ENCODE data around the gene CHD3.

The CHD3 gene

DNA sequence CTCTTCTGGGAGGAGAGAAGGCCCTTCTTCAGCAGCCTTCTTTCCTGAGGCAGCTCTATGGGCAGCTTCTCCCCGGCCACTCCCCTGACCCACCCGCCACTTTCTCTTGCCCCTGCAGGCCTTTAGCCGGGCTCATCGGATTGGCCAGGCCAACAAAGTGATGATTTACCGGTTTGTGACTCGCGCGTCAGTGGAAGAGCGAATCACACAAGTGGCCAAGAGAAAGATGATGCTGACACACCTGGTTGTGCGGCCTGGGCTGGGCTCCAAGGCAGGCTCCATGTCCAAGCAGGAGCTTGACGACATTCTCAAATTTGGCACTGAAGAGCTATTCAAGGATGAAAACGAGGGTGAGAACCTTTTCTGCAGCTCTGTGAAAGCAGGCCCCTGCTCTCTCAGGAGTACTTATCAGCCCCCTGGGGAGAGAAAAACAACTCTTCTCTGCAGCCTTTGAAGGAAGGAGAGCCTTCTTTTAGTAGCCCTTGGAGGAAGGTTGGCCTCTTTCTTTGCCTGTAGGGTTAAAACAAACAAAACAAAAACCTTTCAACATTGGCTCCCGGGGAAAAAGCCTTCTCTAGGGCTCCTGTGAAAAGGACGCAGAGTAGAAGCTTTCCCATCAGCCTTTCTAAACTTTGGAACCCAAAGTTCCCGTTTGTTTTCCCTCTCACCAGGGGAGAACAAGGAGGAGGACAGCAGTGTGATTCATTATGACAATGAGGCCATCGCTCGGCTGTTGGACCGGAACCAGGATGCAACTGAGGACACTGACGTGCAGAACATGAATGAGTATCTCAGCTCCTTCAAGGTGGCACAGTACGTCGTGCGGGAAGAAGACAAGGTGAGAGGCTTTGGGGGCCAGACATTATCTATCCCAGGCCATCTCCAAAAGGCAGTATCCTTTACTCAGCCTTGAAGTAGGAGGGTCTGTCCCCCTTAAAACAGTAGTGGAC is 14.8 kb downstream of the CHD3 start:
- no peak for DNase-seq

DNA sequence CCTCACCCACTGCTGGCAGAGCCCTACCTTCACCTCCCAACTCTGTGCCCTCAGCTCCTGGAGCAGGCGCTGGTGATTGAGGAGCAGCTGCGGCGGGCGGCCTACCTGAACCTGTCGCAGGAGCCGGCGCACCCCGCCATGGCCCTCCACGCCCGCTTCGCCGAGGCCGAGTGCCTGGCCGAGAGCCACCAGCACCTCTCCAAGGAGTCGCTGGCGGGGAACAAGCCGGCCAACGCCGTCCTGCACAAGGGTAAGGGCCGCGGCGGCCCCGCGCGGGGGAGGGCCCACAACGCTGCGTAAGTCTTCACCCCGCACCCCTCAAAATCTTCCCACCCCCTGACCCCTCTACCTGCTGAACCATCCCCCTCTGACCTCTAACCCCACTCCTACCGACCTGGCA is 20.5 kb downstream of the CHD3 start:
- DNase-seq, result no peak

DNA sequence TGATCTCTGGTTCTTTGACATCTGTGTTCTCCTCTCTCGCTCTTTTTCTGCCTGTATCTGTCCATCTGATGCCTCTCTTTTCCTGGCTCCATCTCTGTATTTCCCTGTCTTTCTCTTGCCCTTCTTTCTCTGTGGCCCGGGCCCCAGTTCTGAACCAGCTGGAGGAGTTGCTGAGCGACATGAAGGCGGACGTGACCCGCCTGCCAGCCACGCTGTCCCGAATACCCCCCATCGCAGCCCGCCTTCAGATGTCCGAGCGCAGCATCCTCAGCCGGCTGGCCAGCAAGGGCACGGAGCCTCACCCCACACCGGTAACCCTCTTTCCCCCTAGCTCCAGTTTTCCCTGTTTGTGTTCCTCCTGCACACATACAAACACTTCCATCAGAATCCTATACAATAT is 21.7 kb downstream of the CHD3 start:
- no peak for DNase-seq

DNA sequence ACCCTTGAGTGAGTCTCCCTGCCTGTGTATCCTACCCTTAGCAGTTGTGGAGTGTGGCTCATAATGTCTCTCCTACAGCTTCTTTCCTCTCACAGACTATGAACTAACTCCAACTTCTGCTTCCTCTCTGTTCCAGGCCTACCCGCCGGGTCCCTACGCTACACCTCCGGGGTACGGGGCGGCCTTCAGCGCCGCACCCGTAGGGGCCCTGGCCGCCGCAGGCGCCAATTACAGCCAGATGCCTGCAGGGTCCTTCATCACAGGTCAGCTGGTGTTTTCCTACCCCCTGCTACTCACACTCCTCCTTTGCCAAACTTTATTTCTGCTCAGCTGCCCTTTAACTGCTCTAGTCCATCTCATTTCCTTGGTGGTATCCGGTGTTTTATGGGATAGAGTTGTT is 22.1 kb downstream of the CHD3 start:
- no peak for DNase-seq

DNA sequence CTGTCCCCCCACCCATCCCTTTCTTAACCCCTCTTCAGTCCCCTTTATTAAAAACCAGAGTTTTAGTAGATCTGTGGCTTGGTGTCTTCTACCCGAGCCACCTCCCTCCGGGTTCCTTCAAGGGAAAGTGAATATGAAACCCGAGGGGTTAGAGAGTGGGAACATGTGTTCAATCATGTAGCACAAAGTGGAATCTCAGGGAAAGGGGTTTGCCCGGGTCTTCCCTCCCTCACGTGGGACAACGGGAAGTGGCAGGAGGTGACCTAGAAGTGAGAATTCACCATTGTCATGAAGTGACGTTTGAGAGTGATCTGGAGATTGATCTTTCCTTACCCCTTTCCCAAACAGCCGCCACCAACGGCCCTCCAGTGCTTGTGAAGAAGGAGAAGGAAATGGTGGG is 22.5 kb downstream of the CHD3 start:
- DNase-seq, result no peak

DNA sequence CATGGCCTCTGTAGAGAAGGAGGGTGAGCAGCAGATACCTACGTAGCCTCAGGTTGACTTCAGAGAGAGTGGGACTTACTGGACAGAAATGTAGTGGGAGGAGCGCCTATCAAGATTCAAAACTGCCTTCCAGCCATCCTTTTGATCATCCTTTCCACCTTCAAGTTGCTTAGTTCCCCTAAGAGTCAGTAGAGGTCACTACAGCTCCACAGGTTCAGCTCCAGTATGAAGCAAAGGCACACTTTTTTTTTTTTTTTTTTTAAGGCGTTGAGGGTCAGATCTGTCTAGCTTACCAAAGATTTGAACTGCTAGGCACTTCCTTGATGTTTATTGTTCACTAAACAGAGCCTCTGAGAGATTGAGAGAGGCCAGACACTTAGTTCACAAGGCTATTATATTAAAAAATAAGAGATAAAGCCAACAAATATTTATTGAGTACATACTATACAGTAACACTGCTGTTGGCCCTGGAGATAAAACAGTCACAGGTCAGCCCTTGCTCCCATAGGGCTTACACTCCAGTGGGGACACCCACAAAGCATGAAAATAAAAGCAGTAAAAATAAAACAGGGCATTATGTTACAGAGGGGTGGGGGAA is 24.4 kb downstream of the CHD3 start:
- peak; percentile 15 for DNase-seq

DNA sequence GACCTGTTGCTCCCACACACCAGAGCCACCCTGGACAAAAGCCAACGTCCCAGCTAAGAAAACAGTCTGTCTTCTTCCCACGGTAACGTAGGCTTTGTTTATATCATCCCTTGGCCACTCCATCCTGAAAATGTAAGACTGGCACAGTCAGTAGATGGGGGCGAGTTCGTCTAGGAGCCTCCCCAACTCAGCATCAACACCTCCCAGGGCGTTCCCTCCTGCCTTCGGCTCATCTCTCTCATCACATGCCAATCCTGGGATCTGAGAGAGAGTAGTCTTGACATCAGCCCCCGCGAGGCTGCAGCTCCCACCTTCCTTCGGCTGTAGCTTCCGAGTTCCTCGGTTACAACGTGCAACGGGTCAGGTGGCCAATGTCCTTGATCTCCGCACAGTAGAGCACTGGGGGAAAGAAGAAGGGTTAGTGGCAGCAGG is 26.6 kb downstream of the CHD3 start:
- DNase-seq, result no peak

DNA sequence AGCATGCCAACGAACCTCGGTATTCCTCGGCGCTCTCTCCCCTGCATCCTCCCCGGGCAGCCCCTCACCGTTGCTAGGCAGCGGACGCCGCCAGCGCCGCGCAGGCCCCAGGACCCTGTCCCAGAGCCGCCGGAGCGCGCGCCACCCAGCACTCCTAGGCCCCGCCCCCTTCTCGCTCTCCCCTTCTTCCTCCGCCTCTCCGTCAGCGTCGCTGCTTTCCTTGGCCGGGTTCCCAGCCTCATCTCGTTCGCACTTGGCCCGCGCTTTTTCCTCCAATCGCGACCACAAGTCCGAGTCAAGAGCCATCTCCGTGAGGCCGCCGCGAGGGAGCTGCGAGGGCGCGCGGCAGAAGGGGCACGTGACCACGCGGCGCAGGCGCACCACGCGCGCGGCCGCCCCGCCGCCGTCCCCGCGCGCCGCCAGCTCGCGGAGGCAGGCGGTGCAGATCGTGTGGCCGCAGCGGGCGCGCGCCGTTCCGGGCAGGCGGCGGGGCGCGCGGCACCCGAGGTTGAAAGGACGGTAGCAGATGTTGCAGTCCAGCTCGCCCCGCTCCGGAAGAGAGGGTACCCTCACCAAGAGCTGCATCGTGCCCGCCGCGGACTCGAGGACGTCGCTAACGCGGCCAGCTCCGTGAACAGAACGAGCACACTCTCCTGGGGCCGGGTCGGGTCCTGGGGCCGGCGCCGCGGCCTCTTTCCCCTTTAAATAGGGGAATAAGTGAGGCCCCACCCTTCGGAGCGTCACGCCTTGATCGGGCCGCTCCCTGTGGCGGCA is 27.2 kb downstream of the CHD3 start, which contains the start of gene RNF227:
Gene RNF227, minus strand, starts transcription at position 679 of the 774 bp plus-strand sequence. Its CDS starts 94 bp downstream, at position 585.
- DNase-seq, result peak; percentile 79

DNA sequence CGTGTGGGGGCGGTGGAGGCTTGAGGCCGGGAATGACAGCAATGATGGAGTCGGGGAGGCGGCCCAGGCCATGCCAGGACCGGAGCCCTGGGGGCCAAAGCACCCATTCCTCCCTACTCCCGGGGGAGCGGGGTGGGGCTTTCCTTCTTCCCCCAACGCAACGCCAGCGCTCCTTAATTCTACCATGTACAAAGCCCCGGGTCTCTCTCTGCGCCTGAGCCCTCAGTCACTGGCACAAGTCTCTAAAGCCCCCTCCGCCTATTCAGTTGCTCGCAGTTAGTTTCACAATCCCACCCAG is 27.7 kb downstream of the CHD3 start:
- DNase-seq, result no peak

DNA sequence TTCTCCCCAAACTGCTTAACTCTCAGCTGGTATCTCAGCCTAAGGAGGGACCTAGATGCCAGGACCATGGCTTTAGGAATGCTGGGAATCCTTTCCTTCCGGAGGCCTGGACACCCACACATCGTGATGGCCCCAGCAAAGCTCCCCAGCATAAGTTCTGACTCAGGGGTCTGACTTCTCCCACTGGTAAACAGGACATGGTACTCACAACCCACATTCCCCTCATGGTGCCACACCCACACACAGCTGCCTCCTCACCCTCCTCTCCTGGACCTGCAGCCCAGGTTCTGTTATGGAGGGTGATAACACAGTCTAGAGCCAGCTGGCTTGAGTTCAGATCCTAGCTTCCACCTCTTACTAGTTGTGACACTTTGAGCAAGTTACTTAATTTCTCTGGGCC is 28.2 kb downstream of the CHD3 start:
- no peak for DNase-seq

DNA sequence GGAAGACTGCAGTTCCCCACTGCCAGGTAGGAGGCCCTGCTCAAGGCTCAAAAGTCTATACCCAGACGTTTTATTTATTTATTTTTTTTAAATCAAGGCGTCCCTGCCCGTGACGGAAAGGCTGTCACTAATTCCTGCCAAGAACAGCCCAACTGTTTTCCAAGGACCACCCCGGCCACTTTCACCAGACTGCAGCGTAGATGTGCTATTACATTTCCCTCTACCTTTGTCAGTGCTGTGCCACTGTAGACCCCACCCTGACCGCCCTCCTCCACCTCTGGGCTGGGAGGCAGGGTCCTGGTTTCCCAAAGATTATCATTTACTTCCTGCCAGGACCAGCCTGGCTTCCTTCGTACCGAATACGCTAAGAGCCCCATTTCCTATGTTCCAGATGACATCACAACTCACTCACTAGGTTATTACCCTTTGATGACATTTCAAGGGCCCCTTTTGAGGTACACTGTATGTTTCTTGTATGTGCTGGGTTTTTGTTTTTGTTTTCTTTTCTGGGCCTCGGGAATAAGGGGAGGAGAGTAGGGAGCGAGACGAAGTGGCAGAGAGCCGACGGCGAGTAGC is 33.8 kb downstream of the CHD3 start:
- DNase-seq, result no peak

DNA sequence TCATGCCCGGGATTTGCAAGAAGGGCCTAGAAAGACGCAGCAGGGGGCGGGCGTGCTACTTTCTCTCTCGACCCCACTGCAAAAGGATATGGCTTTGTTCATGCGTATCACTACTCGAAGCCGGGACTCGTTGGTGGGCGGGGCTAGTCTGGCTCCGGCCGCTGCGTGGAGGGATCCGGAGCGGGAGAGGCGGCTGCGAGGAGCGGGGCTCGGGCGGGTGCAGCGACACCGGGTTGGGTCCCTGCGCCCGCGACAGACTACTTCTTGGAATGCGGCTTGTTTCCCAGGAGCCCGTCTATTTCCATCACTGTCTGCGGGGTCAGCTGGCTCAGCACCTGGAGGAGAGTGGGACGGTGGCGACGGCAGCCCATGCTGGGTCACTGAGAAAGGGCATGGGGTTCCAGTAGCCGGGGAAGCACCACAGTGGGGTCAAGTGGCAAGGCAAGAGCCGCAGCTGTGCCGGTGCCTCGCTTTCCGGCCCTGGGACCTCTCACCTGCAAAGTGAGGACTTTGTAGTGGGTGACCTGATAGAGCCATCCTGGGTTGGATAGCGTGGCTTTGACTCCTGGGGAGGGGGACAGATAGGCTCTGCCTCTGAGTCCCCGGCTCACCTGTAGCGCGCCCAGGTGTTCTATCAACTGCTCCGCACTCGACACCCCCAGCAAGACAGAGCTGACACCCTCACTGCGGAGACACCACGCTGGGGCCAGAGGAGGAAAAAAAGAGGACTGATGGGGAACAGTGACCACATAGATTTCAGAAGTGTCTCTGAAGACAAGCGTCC is 34.4 kb downstream of the CHD3 start:
- DNase-seq, result peak; percentile 38

DNA sequence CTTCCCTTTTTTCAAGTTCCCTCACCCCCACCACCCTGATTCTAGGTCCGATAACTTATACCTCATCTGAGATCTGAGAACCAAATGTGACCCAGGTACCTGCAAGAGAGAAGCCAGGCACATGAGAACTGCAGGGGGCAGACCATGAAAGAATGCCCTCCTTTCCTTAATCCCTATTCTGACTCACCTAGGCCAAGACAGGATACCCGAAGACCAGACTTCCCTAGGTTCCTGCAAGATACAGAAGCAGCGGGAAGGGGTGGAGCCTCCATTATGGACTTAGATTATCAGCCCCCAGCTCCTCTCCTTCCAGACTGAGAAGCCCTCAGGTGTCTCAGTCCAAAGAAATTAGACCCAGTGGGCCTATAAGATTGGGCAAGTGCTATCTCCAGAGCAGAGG is 39.0 kb downstream of the CHD3 start:
- DNase-seq, result no peak

DNA sequence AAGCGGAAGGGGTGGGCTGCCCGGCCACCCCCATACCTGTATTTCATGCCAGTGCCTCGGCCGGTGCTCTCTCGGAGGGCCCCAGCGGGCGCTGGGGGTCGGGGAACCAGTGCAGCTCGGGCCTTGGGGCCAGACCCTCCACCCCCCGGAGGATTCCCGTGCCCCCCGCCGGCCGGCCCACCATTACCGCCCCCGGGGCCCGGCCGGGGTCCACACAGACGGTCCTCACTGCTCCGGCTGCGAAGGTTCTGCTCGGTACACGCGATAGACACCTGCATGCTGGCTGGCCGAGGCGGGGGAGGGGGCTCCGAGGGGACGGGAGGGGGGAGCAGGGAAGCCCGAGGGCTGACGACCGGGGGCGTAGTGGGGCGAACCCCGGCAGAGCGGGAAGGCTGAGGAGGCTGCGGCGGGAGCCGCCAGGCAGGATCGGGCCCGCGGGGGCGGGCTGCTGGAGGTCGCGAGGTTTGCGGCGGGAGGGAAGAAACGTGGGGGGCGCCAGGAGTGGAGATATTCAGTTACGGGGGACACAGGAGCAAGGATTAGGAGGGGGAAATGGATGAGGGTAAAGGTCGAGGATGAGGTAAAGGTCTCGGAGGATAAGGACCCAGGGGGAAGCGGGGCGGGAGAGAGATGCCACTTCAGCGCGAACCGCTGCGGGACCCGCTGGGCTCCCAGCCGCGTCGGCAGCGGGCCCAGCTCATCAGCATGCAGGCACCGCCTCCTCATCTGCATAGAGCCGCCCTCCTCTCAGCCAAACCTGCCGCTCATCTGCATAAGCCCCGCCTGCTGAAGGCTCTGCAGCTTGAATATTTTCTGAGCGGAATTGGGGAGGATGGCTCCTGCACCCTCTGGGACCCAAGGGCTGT is 40.8 kb downstream of the CHD3 start, which contains the start of gene KCNAB3:
Gene KCNAB3, minus strand, starts transcription at position 699 of the 866 bp plus-strand sequence. Its CDS starts 421 bp downstream, at position 278.
- no peak for DNase-seq

DNA sequence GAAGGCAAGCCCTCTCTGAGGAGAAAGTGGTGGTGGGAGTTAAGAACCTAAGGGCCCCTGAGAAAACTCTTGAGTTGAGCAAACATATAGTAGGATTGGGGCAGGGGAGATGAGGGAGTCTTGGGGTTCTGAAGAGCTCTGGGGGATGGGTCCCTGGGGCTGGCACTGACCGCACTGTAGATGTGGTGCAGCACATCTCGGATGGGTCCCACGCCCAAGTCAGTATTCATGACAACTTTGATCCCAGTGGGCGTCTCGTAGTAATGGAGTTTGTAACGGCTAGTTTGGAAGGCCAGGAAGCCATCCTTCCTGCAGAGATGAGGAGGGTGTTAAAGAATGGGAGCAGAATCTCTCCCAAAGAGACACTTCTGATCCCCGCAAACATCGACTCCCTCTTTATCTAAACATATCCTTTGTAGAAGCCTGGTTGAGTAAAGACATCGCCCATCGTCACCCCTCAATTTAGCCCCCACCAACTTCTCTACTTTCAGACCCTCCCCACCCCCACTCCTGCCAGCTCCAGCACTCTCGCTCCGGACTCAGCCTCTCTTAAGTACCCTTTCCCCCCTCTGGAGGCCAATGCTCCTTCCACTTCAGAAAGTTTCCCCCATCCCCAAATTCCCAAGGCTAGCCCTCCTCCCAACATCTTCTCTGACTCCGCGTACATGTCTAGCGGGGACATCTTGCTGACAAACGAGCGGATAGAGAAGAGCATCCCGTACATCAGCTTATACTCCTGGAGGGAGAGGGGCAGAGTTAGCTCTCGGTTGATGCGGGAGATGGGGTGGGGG is 42.4 kb downstream of the CHD3 start:
- no peak for DNase-seq

DNA sequence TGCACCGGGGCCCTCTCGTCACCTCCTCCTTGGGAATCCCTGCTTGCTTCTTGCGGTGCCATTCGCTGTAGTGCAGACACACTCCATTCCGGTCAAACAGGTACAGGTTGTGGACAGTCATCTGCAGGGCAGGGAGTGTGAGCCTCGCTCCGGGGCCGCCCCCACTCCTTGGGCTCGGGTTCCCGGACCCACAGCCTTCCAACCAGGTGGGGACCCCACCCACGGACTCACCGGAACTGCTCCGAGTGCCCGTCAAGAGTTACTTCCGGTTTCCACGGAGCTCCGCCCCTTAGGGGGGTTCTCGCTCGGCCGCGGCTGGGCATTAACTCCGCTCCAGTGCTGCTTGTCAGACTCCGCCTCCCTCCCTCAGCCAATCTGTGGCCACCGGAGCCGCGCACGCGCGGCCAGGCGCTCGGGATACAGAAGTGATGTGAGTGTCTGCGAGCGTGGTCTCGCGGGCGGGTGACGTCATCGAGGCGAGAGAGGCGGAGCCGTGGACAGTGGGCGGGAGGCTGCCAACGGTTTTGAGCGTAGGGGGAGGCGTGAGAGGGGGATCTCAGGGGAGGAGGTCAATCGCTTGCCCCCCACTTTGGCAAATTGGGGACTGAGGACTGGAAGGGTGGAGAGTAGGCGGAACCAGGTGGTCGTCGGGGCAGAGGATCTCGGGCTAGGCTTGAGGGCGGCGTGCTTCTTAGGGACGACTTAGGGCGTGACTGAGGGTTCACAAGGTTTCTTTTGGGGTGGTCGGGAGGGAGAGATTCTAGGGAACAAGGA is 43.3 kb downstream of the CHD3 start, which contains the start of the genes CNTROB and TRAPPC1:
Gene CNTROB, plus strand, starts transcription at position 498 of the 774 bp plus-strand sequence. CDS start 874 bp downstream, outside the sequence.
Gene TRAPPC1, minus strand, starts transcription at position 238 of the 774 bp plus-strand sequence. Its CDS starts 117 bp downstream, at position 121.
- peak; percentile 89 for DNase-seq

DNA sequence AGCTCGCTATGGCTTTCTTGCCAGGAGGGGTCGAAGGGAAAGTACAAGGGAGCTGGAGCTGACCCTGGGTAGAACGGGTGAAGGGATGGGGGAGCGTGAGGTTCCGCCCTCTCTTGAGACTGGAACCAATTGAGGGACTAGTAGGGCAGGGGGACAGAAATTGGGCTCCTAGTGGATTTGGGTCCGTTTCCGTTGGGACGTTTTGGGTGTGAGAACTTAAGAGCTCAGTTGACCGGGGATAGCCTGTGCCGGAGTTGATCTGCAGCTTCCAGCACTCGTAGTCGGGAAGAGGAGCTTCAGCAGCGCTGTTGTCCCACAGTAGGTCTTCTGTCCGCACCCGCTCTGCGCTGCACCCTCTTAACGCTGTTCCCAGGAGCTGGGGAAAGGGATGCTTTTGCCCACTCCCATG is 43.9 kb downstream of the CHD3 start:
- DNase-seq, result no peak

DNA sequence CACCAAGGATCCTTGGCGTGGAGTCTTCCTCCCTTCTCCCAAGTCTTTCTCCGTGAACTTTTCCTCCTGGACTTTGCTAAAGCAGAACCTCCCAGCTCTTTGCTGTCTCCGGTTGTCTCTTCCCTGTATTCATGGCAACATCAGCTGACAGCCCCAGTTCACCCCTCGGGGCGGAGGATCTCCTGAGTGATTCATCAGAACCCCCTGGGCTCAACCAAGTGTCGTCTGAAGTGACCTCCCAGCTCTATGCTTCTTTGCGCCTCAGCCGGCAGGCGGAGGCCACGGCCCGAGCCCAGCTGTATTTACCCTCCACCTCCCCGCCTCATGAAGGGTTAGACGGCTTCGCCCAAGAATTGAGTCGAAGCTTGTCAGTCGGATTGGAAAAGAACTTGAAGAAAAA is 44.4 kb downstream of the CHD3 start:
- DNase-seq, result no peak

DNA sequence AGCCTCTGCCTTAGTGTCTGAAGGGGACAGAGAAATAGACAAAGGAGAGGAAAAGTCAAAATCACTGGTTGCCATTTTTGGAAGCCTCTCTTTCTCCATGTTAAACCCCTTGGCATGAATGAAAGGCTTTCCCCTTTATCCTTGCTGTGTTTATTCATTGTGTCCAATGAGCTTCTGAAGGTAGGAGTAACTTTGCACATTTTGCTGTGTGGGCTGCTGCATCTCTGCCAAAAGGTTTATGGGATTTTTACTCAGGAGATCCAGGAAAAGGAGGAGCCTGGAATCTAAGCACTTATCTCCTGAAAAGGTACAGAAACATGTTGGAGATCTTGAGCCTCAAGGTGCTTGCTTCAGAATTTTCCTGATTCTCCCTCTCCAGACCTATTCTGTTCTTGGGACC is 47.3 kb downstream of the CHD3 start:
- DNase-seq, result no peak
